ENCODE measurements around the gene UBE2L6.
A peak's percentile ranks its signal among the peaks of the same experiment; 100 is the strongest.
"Not testable (repeated sequence)": the region's sequence is repeated elsewhere in the genome, so short reads cannot be mapped to it uniquely, and the experiment has no call there.

The UBE2L6 gene

DNA sequence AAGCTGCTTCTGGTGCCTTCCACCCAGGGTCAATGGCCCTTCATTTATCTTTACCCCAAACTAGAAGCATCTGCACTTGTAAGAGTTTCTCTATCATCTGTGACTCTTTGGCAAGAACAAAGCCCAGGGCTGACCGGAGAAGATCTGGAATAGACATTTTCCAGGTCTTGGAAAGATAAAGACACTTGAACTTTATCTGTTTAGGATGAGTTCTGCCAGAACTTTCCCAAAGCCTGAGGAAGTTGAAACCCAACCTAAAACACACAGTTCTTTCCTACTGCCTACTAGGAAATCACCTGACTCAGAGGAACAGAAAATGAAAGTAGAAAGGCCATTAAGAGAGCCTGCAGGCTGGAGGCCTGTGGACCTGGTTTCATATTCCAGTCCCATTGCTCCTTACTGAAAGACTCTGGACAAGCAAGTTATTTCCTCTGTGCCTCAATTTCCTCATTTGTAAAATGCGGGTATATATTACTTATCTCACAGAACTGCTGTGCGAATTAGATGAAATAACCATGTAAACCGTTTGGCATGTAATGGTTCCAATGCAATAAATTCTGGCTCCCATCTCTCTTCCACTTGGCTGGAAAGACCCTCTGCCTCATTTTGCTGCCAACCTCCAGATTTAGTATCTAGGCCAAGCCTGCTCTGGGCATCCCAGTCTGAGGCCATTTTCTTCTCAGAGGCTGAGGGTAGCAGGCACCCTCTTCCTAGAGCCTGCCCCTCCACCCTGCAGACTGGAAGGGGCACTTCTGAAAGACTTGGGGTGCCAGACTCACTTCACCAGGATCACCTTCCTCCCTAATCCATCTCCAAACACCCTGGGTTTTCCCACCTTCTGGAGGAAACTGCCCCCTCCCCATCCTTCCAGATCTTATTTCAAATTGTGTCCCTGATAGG lies 1.2 kb downstream of the UBE2L6 start:
- DNase-seq: no peak

DNA sequence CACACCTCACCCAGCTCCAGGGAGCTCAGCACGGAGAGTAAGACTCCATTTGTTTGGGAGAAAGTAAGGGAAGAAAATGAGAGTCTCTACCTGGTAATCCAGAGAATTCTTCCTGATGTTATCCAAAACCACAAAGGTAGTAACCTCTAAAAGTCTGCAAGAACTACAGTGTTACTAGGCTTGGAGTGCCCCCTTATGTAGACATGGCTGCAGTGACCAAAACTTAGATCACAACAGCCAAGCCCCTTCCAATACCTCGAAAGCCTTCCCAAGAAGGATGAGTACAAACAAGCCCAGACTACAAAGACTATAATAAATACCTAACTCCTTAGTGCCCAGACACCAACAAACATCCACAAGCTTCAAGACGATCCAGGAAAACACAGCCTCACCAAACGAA lies 4.9 kb downstream of the UBE2L6 start:
- DNase-seq: no peak

DNA sequence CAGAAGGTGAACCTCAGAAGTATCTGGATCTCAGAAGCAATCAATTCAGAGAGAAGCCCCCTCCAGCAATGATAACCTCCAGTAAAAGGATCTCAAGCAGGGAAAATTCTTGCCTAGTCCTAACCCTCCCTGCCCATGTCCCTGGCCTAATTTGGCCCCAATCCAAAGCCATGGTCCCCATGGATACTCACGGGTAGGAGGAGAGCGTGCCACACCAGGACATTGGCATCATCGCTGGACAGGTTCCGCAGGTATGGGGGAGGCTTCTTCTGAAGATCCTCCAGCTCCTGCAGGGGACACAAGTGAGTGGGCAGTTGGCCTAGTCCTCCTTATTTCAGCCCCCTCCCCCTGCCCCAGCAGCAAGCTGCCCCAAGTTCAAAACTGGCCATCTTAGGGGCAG lies 7.3 kb downstream of the UBE2L6 start:
- no peak for DNase-seq

DNA sequence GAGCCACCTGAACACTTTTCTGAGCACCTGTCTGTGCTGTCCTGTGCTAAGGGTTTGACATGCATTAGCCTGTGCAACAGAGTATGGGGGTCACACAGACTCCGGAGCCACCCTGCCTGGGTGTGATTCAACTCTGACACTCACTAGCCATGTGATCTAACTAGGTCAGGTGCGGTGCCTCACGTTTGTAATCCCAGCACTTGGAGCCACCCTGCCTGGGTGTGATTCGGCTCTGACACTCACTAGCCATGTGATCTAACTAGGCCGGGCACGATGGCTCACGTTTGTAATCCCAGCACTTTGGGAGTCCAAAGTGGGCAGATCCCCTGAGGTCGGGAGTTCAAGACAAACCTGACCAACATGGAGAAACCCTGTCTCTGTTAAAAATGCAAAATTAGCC lies 11.4 kb downstream of the UBE2L6 start:
- DNase-seq: no peak

DNA sequence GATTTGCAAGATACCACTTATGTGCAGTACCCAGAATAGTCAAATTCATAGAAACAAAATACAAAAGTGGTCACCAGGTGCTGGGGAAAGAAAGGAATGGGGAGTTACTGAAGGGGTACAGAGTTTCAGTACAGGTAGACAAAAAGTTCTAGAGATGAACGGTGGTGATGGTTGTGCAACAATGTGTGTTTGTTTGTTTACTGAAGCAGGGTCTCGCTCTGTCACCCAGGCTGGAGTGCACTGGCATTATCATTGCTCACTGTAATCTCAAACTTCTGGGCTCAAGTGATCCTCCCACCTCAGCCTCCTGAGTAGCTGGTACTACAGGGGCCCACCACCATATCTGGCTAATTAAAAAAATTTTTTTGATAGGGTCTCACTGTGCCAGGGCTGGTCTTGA lies 12.1 kb downstream of the UBE2L6 start:
- no peak for DNase-seq

DNA sequence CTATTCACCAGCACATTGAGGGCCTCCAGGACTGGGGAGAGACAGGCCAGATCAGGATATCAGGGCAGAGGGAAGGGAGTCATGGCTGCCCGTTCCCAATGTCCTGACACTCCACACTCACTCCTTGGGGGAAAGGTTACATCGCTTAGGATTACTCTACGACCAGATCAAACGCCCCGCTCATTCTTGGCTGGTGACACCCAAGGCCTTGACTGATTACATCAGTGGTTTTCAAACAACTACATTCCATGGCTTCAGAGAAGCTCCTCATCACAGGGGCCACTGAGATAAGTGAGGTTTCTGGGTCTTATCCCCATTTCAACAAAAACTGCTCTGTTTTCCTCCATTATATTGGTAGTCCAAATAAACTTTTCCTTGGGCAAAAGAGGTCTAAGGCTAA lies 15.0 kb downstream of the UBE2L6 start:
- no peak for DNase-seq

DNA sequence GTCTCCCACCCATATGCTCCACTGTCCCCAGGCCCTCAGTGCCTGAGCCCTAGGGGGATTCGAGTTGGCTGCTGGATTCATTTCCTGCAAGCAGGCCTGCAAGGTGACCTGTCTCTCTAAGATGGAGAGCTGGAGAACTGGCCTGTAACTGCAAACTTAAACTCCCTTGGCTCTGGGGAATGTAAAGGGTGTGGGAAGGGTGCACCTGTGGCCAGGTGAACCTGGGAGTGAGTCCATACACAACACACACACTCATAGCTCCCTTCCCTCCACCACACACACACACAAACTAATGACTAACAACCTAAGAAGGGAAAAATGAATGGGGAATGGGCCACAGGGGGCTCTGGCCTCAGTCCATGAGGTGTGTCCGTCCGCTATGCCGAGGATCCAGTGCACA lies 15.5 kb downstream of the UBE2L6 start:
- no peak for DNase-seq

DNA sequence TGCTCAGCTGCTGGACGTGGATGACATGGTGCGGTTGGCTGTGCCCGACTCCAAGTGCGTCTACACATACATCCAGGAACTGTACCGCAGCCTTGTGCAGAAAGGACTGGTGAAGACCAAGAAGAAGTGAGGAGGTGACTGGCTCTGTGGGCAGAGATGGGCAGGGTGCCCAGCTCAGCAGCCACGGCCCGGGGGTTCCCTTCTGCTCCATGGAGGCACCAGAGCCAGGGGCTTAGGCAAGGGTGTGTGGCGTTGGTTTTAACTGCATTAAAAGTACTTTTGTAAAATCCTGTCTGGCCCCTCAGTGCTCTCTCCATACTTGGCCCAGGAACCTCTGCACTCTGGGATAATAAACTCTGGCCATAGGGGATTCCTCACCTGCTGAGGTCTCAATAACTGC lies 17.5 kb downstream of the UBE2L6 start:
- no peak for DNase-seq

DNA sequence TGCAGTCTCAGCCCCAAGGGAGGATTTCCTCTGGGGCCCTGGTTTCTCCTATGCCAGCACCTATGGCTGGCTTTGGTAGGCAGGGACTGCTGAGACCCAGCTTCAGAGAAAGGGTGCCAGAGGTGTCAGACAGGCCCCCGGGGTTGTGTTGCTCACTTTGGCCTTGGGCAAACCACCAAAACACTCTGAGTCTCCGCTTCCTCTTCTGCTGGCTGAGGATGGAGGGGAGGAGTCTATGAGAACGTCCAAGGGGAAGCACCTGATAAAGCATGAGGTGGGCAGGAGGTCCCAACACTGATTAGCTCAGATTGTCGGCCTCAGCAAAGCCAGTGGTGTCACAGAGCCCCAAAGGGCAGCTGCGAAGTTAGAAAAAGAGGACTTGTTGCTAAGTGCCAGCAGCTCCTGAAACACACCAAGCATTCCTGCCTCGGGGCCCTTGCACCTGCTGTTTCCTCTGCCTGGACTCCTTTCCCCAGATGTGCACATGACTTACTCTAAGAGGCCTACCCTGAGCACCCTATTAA lies 19.6 kb downstream of the UBE2L6 start:
- DNase-seq: no peak

DNA sequence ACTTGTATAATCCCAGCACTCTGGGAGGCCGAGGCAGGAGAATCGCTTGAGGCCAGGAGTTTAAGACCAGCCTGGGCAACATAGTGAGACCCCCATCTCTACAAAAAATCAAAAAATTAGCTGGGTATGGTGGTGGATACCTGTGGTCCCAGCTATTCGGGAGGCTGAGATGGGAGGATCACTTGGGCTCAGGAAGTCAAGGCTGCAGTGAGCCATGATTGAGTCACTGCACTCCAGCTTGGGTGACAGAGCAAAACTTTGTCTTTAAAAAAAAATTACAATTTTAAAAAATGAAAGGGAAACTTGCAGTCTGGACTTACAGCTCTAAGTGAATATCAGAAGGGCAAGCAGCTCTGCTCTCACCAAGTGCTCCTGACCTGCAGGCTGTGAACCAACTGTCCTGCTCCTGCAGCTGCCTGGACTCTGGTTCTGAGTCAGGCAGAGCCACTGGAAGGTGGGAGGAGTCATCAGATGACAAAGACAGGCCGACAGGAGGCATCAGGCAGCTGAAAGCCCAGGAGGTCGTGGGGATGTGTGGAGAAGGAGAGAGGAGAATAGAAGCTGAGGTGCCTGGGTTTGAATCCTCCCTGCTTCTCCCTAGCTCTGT lies 20.5 kb downstream of the UBE2L6 start:
- no peak for DNase-seq

DNA sequence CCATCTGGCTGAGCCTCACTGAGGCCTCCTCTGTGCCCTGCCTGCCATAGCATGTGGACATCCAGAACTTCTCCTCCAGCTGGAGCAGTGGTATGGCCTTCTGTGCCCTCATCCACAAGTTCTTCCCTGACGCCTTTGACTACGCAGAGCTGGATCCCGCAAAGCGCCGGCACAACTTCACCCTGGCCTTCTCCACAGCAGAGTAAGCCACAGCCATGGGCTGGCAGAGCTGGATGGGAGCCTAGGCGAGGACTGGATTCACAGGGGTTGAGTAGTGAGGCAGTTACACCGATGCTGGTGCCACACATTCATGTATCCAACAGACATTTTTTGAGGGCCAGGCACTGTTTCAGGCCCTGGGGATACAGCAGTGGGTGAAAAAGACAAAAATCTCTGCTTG lies 21.0 kb downstream of the UBE2L6 start:
- no peak for DNase-seq

DNA sequence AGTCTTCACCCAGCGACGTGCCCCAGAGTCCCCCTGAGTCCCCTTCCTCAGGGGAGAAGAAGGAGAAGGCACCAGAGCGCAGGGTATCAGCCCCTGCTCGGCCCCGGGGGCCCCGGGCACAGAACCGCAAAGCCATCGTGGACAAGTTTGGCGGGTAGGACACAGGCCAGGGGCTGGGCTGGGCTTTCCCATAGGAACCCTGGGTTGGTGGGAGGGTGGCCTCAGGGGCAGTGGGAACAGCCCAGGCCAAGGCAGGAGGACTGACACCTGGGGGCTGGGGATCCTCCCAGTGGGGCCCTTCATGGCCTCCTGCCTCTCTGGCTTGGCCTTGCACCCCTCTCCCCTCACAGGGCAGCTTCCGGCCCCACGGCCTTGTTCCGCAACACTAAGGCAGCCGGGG lies 21.6 kb downstream of the UBE2L6 start:
- no peak for DNase-seq

DNA sequence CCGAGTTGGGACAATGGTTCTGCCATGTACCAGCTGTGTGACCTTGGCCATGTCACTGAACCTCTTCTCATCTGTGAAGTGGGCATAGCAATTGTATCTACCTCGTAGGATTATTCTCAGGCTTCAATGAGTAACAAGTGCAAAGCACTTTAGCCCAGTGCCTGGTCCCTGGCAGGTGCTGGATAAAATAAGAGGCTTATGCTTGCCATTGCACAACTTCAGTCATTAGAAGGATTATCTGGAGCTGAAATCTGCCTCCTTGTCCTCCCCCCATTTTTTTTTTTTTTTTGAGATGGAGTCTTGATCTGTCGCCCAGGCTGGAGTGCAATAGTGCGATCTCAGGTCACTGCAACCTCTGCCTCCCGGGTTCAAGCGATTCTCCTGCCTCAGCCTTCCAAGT lies 22.9 kb downstream of the UBE2L6 start:
- DNase-seq: no peak

DNA sequence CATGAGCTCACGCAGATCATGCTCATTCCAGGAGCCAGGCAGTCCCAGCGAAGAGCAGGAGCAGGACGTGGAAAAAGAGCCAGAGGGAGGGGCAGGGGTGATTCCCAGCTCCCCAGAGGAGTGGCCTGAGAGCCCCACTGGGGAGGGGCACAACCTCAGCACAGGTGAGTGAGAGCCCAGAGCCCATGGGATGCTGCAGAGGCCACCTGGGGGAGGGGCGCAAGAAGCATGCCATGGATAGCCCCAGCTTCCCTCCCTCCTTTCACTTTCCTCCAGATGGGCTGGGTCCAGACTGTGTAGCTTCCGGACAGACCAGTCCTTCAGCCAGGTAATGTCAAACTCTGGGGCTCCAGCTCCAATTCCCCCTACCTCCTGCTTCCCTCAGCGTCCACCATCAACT lies 23.9 kb downstream of the UBE2L6 start:
- no peak for DNase-seq

DNA sequence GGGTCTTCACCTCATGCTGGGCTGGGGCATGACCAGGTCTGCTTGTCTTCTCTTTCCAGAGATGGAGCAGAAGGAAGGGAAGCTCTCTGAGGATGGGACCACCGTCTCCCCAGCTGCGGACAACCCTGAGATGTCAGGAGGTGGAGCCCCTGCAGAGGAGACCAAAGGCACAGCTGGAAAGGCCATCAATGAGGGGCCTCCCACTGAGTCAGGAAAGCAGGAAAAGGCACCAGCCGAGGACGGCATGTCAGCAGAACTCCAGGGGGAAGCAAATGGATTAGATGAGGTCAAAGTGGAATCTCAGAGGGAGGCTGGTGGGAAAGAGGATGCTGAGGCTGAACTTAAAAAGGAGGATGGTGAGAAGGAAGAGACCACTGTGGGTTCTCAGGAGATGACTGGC lies 24.9 kb downstream of the UBE2L6 start:
- DNase-seq: no peak

DNA sequence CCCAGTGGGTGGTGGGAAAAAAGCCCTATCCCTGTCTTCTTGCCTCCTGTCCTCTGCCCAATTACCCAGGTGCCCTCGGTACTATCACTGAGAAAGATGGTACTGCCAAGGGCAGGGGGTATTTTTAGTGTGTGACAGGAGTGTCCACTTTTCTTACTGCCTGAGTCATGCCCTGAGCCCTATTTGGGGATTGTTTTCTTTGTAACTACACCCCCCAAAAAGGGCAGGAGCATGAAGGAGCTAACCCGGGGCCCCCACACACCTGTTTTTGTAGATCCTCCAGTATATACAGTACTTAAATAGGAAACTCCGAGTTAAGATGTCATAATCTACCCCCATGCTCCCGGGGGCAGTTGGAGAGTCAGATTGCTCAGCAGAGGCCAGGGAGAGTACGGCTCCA lies 26.3 kb downstream of the UBE2L6 start:
- no peak for DNase-seq

DNA sequence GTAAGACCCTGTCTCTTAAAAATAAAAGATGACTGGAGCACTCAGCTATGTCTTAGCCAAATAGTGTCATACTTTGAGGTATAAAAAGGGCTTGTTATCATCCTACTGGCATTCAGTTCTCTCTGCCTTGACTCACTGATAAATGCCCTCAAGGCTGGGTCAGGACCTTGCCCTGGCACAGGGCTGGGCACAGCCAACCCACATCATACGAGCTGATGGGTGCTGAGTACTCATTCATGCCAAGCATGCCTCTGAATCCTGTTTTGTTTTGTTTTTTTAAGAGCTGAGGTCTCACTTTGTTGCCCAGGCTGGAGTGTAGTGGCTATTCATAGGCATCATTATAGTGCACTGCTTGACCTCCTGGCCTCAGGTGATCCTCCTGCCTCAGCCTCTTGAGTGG lies 28.1 kb downstream of the UBE2L6 start:
- no peak for DNase-seq

DNA sequence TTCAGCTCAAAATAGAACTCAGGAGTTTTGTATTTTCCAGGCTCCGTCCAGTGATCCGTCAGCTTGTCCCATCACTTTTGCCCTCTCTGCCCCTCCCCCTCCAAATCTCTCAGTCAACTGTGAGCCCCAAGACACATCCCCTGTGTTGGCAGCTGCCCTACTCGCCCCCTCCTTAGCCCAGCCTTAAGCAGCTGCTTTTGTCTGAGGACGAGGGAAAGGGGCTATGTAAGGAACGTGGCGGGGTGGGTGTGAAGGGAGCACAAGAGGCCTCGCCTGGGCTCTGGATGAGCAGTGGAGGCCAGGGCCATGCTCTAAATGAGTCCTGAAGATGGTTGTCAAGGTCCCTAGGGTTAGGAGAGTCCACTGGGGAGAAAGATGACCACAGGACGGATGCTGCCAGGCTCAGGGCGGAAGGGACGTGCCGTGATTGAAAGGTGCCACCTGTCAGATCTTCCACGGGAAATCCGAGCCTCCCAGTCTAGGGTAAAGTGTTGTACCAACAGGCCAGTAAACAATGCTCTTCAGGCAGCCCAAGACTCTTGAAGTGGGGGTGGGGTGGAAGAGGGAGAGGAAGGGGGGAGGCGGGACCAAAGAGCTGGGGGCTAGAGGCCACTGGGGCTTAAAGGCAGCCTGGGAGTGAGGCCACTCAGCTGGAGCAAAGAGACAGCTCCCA lies 30.4 kb downstream of the UBE2L6 start, which contains the start of gene SMTNL1:
Gene SMTNL1, plus strand, starts transcription at position 649 of the 673 bp plus-strand sequence. CDS start 5,048 bp downstream, outside the sequence.
- no peak for DNase-seq

DNA sequence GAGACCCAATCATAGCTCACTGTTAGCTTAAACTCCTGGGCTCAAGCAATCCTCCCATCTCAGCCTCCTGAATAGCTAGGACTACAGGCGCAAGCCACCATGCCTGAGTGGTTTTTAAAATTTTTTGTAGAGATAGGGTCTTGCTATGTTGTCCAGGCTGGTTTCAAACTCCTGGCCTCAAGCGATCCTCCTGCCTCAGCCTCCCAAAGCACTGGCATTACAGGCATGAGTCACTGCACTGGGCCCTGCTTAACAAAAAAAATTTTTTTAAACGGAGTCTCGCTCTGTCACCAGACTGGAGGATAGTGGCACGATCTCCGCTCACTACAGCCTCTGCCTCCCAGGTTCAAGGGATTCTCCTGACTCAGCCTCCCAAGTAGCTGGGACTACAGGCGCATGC lies 33.0 kb downstream of the UBE2L6 start:
- DNase-seq: not testable (repeated sequence)

DNA sequence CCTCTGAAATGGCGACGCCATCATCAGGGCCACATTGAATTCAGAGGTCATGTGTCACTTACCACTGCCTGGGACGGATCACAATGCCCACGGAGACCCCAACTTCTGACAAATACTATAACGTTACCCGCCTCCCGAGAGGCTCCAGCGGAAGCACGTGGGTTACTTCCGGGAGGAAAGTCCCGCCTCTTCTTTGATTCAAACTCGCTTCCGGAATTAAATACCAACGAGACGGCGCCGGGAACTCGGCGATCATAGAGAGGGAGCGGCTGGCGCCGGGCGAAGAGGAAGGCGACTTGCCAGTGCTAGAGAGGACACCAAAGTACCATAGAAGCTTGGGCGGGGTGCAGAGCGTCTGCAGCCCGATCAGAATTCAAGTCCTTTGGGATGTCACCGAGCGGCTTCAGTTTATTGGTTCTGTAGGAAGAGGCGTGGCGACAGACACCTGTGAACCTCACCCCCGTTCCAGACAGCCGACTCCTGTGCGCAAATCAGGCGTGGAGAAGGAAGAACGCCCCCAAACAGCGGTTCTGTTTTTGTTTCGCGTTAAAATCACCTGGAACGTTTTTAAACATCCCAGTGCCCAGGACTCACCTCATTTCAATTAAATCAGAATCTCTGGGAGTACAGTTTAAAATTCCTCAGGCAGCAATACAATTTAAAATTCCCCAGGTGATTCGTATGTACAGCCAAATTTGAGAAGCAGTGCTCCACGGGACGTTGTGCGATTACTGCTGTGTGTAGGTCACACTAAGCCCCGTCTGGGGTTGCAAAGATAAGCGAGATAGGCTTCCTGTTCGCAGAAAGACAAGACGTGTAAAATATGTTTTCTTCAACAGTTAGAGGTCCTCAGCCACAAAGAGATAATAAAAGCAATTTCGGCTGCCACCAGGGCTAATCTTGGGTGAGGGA lies 36.6 kb downstream of the UBE2L6 start, which contains the start of gene TIMM10:
Gene TIMM10, minus strand, starts transcription at position 159 of the 912 bp plus-strand sequence. CDS start 565 bp downstream, outside the sequence.
- peak; percentile 99 for DNase-seq

DNA sequence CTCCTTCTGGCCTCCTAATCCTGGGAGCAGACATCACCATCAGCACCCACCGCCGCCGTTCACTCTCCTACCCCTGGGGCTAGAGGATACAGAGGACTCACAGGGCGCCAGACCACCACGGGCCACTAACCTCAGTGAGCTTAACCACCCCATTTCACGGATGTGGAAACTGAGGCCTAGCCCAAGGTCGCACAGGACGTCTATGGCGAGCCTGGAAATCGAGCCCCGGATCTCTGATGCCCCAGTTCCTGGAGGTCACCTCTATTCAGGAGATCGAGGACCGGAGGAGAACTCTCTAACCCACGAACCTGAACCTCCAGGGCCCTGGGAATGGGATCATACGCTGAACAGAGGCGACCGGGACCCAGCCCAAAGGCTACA lies 37.3 kb downstream of the UBE2L6 start:
- no peak for DNase-seq

DNA sequence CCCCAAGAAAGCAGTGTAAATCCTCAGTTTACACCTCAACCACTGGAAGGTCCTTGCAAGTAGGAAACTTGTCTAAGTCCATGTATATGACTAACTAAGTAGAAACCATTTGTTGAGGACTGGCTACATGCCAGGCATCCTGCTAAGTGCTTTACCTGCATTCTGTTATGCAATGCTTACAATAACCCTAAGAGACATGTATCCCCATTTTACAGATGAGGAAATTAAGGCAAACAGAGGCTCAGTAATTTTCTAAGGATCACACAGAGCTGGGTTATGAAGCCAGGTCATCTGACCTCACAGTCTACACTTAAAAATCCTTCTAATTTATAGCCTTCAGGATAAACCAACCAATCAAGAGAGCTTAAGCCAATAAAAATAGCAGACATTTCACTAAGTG lies 38.5 kb downstream of the UBE2L6 start:
- no peak for DNase-seq
